Inflammatory macrophage (primary cell): ENCODE data around the gene ZNF140.
A peak's percentile ranks its signal among the peaks of the same experiment; 100 is the strongest.

Experiments used
- DNase-seq, 2 donors: peaks; one replicate each; pipeline ENCODE4 v3.0.0-alpha.2; 2020 to 2022
- total RNA-seq, 18 experiments: gene quantifications; one replicate each; lab custom pipeline; 2026; ENCODE audit warnings: mixed read lengths in 6 of 18, inconsistent platforms in 2 of 18; lab: John Stamatoyannopoulos, UW

The ZNF140 gene
- total RNA-seq = 12.5 to 31.5 (median 19.9) reads per million in 18 experiments

DNA sequence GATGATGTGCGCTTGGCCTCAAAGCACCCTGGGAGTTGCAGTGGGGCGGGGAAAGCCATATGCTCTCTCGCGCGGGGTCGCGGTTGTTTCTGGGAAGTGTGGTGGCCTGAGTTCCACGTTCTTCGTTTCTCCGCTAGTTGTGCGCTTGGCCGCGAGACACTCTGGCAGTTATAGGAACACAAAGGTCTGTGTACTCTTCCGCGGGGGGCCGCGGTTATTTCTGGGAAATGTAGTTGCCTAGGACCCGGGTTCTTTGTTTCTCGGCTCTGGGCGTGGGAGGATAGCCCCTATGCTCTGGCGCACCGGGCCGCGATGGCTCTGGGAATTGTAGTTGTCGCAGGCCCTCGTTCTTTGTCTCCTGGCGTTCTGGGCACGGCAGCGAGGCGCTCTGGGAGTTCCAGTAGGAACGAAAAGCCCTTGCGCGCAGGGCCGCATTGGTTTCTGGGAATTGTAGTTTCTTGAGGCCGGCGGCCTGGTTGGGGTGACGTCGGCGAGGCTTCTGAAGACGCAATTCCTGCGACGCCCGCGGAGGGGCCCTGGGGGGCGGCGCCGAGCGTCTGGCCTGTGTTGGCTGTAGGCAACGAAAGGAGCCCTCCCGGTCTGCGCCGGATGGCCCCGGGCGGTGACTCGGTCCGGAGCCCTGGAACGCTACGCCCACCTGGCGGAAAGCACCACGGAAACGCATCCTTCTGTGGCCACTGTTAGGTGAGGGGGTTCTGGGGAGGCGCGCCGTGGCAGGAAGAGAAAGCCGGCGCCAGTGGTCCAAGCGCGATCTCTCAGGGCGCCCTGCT, at the start of gene ZNF140:
Gene ZNF140 (plus strand): TSS at position 556 of the 791 bp plus-strand sequence. CDS start 398 bp downstream, outside the sequence.
- DNase-seq = peak; percentile 97 to 98

DNA sequence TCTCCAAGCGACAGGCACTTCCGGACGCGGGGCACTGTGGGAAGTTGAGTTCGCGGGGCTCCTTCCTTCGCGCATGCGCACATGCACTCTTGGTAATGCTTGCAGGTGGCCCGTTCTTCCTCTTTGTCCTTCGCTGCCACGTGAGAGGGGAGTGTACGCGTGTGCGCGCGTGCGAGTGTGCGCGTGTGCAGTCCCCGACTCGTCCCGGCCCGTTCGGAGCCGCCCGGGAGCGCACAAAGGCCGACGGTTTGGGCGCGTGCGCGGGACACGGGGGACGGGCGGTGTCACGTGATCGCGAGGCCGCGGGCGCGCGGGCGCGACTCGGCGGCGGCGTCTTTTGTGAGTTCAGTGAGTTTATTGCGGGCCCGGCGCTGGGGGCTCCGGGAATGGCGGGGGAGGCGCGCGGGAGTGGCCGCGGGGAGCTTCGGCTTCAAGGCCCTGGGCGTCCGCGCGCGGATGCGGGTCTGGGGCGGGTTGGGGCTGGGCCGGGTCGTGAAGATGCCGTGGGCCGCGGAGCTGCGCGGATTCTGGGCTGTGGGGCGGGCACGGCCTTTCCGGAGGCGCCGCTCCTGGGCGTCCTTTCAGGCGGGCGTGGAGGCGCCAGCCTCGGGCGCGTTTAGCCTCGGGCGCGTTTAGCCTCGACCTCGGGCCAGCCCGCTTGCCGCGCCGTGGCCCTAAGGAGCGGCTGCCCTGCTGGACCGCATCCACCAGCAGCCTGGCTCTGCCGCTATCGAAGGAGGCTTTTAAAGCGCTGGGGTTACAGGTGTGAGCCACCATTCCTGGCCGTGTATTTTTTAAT, 43.3 kb upstream of the ZNF140 start, which contains the start of gene ZNF84:
Gene ZNF84 (plus strand): TSS at position 303 of the 799 bp plus-strand sequence. CDS start 3,959 bp downstream, outside the sequence.
- peak; percentile 98 for DNase-seq

DNA sequence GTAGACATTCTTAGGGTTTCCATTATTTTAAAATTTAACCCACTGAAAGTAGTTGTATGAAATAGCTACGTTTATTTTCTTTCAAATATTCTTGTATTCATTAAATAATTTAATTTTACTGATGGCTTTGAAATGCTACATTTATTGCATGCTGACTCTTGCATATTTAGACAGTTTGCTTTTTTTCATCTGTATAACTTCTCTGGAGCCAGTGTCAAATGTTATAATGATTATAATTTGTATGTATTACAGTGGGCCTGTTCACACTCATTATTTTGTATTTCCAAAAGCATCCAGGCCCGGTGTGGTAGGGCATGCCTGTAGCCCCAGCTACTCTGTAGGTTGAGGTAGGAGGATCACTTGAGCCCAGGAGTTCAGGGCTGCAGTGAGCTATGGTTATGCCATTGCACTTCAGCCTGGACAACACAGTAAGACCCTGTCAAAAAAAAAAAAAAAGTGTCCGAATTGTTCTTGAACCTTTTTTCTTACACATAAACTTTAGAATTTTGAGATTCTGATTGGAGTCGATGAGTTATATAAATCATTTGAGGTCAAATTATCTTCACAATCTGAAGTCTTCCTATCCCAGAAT, 42.5 kb upstream of the ZNF140 start:
- DNase-seq = no peak

DNA sequence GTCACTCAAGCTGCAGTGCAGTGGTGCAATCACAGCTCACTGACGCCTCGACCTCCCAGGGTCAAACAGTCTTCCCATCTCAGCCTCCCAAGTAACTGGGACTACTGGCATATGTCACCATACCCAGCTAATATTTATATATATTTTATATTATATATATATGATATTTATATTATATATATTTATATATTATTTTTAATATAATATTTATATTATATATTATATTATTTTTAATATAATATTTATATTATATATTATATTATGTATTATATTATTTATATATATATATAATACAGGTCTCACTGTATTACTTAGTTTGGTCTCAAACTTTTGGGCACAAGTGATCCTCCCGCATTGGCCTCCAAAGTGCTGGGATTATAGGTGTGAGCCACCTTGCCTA, 34.0 kb upstream of the ZNF140 start:
- DNase-seq = no peak

DNA sequence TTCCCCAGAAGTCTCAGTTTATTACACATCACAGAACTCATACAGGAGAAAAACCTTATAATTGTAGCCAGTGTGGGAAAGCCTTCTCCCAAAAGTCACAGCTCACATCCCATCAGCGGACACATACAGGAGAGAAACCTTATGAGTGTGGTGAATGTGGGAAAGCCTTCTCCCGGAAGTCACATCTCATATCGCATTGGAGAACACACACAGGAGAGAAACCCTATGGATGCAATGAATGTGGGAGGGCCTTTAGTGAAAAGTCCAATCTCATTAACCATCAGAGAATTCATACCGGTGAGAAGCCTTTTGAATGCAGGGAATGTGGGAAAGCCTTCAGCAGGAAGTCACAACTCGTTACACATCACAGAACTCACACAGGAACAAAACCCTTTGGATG, 23.3 kb upstream of the ZNF140 start:
- no peak for DNase-seq

DNA sequence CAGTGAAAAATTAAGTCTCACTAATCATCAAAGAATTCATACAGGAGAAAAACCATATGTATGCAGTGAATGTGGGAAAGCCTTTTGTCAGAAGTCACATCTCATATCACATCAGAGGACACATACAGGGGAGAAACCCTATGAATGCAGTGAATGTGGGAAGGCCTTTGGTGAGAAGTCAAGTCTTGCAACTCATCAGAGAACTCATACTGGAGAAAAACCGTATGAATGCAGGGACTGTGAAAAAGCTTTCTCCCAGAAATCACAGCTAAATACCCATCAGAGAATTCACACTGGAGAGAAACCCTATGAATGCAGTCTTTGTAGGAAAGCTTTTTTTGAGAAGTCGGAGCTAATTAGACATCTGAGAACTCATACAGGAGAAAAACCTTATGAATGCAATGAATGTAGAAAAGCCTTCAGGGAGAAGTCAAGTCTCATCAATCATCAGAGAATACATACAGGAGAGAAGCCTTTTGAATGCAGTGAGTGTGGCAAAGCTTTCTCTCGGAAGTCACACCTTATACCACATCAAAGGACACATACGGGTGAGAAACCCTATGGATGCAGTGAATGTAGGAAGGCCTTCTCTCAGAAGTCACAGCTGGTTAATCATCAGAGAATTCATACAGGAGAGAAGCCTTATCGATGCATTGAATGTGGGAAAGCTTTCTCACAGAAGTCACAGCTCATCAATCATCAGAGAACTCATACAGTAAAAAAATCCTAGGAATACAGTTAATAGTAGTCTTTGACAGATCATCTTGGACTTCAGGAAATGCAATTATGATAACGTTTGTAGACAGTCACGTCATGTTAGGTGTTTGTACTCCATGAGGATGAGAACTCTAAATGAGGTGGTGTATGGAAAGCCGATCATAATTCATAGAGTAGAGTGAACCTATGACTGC, 22.3 kb upstream of the ZNF140 start:
- no peak for DNase-seq

DNA sequence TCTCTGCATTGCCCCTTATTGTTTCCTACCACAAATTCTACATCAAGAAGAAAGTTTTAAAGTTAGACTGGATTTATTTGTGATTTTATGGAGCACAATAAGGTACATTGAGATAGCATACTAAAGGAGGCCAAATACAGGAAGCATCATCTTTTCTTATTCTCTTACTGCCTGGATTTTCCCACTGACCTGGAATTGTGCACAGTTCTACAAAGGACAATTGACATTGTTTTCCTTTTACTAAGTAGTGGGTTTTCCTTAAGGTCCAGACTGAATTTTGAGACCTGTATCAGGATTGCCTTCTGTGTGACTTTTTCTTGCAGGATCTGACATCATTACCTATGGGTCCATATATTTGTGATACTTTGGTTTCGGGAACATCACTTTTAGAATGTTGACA, 18.8 kb upstream of the ZNF140 start:
- DNase-seq = no peak

DNA sequence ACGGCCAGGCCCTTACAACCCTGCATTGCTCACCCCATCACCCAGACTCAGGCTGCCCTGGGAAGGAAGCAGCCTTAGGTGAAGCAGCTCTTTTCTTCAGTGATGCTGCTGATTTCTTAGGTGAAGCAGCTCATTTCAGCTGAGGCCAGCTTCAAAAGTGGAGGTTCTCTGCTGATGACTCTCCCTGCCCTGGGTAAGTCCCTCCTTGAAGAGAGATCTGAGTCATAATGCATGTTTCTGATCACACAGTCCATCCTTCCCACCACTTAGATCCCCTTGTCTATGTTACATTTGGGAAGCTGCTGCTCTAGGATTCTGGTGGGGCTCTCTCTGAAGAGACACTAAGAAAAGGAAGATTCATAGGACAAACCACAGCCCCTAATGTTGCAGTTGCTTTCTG, 17.2 kb upstream of the ZNF140 start:
- no peak for DNase-seq

DNA sequence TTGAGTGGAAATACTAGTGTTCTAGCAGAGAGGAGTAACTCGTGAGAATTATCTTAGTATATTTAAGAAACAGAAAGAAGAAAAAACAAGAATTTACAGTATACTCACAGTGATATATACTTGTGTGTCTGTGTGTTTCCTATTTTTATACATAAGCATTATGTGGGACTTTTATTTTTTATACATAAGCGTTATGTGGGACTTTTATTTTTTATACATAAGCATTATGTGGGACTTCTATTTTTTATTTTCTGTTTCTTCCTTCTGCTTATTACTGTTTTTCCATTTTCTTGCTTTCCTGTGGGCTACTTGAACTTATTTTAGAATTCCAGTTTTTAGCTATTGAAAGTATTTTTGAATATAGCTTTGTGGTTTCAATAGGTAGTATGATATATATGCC, 6.9 kb upstream of the ZNF140 start:
- DNase-seq = no peak

DNA sequence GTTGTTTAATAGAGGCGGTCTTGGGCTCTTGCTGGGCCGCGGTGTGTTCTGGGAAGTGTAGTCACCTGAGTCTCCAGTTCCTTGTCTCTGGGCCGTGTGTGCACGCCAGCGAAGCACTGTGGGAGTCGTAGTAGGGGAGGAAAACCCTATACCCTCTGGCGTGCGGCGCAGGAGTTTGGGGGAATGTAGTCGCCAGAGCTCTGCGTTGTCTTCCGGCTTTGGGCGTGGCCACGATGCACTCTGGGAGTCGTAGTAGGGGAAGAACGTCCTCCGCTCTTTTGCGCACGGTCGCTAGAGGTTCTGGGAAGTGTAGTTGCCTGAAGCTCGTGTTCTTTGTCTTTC, 726 bp upstream of the ZNF140 start:
- peak; percentile 98 to 100 for DNase-seq

DNA sequence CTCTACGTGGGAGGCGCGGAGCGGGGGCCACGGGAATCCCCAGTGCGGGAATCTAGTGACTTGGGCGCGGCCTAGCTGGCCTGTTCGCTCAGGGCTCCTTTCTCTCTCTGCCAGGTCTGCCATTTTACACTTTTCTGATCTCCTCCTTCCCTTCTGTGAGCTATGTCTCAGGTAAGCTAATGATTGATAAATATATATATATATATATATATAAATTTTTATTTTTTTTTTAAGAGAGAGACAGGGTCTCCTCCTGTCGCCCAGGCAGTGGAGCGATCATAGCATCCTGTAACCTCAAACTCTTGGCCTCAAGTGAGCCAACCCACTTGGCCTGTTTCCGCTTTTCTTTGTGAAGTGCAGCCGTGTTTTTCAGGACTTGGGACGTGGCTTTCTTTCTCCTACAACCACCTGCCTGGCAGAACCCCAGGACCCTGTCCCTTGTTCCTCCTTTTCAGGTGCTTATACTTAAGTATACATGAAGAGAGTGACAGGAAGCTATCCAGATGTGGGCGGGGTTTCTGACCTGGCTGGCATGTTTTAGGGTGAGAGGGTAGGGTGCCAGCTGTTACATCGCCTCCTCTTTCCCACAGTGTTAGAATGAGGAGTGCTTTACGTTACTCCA, 547 bp downstream of the ZNF140 start:
- DNase-seq = peak in 1 of 2 donors; percentile 1

DNA sequence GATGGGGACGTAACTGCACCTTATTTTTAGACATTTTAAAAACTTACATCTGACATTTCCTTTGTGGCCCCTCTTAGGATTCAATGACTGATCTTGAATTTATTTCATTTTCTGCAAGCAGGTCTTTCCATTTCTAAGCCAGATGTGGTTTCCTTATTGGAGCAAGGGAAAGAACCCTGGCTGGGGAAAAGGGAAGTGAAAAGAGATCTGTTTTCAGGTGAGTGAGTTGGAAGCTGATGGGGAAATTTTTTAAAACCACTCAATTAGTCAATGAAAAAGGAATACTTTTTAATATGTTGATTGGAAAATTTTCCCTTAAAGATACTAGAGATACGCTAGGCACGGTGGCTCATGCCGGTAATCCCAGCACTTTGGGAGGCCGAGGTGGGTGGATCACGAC, 2.6 kb downstream of the ZNF140 start:
- no peak for DNase-seq

DNA sequence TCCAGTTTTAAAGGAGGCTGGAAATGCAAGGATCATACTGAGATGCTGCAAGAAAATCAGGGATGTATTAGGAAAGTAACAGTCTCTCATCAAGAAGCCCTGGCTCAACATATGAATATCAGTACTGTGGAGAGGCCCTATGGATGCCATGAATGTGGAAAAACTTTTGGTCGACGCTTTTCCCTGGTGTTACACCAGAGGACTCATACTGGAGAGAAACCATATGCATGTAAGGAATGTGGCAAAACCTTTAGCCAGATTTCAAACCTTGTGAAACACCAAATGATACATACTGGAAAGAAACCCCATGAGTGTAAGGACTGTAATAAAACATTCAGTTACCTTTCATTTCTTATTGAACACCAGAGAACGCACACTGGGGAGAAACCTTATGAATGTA, 24.9 kb downstream of the ZNF140 start:
- DNase-seq = no peak

DNA sequence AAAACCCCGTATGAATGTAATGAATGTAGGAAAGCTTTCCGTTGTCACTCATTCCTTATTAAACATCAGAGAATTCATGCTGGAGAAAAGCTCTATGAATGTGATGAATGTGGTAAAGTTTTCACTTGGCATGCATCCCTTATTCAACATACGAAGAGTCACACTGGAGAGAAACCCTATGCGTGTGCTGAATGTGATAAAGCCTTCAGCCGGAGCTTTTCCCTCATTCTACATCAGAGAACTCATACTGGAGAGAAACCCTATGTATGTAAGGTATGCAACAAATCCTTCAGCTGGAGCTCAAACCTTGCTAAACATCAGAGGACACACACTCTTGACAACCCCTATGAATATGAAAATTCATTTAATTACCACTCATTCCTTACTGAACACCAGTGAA, 25.5 kb downstream of the ZNF140 start:
- DNase-seq = no peak

DNA sequence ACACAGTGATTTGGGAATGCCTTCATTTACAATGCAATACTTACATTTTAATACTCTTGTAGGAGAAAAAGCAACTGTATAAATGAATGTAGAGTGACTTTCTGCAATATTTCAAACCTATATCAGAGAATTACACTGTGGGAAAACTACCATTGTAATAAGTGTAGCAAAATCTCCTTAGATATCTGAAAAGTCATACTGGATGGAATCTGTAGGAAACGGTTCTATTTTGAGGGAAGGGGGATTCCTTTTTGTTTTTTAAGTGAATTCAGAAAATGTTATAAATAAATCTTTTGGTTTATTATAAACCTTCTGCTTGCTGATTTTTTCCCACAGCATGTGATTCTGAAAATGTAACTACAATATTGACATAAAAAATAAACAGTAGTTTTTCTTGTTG, 26.4 kb downstream of the ZNF140 start:
- DNase-seq = no peak

DNA sequence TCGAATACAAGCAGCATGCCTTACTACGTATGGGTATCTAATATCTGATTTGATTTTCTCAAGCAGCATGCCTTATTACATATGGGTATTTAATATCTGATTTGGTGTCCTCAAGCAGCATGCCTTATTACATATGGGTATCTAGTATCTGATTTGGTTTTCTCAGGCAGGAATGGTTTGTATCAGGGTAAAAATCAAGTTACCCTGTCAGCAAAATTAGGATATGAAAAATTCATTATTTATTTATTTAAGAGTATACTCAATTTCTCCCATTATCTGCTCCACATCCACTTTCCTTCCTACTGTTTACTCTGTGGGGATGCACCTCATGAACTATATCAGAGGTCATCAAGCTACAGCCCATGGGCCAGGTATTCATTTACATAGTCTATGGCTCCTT, 27.4 kb downstream of the ZNF140 start:
- no peak for DNase-seq

DNA sequence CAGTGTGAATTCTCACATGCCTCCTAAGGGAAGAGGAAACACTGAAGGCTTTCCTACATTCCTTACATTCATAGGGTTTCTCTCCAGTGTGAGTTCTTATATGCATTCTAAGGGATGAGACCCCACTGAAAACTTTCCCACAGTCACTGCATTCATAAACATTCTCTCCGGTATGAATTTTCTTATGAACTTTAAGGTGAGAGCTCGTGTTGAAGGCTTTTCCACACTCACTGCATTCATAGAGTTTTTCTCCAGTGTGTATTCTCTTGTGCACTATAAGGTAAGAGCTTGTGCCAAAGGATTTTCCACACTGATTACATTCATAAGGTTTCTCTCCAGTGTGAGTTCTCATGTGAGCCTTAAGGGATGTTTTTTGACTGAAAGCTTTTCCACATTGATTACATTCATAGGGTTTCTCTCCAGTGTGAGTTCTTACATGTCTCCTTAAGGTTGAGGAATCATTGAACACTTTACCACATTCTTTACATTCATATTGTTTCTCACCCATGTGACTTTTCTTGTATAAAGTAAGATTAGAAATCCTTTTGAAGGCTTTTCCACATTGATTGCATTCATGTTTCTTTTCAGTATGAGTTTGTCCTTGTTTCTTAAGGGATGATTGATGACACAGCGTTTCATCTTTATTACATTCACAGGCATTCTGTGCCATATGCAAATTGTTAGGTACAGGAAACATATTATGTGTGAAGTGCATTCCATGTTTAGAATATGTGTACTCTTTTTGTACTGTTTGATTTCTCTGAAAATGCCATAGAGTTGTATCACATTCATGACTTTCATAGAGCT, 39.9 kb downstream of the ZNF140 start:
- DNase-seq = no peak

DNA sequence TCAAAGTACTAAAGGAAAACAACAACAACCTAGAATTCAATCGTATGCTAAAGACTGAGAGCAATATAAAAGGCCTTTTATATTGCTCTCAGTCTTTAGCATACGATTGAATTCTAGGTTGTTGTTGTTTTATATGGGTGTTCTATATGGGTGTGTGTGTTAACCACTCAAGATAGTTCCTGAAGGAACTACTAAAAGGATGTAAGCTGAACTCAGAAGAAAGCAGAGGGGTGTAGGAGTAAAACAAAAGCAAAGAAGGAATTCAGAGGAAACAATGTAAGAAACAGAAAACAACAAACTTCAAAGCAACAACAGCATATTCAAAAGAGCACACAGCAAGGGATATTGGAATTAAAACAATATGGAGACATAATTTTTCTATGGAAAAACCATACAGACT, 44.0 kb downstream of the ZNF140 start:
- DNase-seq = no peak

DNA sequence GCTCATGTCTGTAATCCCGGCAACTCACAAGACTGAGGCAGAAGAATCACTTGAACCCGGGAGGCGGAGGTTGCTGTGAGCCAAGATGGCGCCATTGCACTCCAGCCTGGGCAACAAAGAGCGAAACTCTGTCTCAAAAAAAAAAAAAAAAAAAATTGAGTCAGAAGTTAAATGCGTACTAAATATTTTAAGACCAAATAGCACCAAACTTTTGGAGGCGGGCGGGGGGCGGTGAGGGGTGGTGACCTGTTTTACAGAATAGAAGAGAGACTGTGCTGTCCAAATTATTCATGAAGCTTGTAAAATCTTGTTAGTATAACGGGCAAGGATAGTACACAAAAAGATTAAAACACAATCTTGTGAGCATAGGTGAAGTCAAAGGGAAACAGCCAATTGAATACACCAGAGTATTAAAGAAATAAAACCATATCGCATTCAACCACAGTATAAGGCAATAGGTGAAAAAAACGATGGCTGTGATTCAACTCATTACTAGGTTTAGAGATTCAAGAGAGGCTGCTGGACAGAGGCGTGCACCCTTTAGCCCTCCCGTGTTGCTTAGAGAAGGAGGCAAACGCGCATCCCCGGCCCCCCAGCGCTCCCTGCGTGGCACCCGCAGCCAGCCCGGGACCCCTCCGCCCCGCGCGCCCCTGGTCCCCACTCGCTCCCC, 48.8 kb downstream of the ZNF140 start:
- no peak for DNase-seq

DNA sequence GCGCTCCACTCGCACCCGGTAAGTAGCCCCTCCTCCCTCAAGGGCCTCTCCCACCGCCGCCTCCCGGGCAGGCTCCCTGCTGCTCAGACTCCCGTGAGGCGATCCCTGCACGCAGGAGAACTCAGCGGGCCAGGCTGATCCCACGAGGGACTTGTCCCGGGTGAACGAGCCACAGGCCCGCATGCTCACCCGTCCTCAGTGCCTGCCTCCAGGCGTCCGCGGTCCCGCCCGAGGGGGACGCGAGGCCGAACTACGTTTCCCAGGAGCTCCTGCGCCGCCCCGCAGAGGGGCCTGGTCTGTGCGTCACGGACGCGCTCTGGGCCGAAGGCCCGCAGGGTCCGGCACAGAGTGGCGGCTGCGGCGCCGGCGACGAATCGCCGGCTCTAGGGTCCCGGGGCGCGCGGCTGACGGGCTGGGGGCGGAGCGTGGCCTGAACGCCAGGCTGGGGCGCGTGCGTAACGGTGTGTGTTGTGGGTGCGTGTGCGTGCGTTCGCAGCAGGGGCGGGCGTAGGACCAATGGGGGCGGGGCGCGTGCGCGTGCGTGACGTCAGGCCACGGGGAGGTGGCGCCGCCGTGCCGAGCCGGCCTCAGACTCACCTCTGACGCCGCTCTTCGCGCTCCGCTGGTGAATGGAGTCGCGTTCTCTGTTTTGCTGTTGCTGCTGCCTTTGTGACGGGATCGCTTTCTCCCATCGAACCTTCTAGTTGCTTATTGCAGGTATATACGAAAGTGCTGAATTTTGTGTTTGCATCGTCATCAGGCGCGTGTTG, 49.5 kb downstream of the ZNF140 start, which contains the start of the genes ZNF10 and ZNF891:
Gene ZNF10 (plus strand): TSS at position 590 of the 770 bp plus-strand sequence. CDS start 13,866 bp downstream, outside the sequence.
Gene ZNF891 (minus strand): TSS at position 237 of the 770 bp plus-strand sequence. CDS start 8,356 bp downstream, outside the sequence.
- peak; percentile 93 to 96 for DNase-seq
